CD4-positive, alpha-beta T cell treated with Interferon alpha-2 for 1 hour (primary cell): ENCODE measurements around the gene ADK.
"Not testable (repeated sequence)": the region's sequence is repeated elsewhere in the genome, so short reads cannot be mapped to it uniquely, and the experiment has no call there.

ENCODE experiments used
- DNase-seq, 2 donors: peaks; one replicate each; pipeline ENCODE4 v3.0.0-alpha.2; 2020 to 2022

The ADK gene

DNA sequence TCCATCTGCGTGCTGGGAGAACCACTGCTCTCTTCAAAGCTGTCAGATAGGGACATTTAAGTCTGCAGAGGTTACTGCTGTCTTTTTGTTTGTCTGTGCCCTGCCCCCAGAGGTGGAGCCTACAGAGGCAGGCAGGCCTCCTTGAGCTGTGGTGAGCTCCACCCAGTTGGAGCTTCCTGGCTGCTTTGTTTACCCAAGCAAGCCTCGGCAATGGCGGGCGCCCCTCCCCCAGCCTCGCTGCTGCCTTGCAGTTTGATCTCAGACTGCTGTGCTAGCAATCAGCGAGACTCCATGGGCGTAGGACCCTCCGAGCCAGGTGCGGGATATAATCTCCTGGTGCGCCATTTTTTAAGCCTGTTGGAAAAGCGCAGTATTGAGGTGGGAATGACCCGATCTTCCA is 422.5 kb downstream of the ADK start:
- peak in 1 of 2 donors; percentile 11 for DNase-seq

GRCh38 chr10:74575191-74575720 is 424.2 kb downstream of the ADK start:
- no peak for DNase-seq

- DNase-seq: no peak
Observed at GRCh38 chr10:74575912-74576311, 424.9 kb downstream of the ADK start.

- no peak for DNase-seq
Observed at GRCh38 chr10:74576586-74576985, 425.6 kb downstream of the ADK start.

DNA sequence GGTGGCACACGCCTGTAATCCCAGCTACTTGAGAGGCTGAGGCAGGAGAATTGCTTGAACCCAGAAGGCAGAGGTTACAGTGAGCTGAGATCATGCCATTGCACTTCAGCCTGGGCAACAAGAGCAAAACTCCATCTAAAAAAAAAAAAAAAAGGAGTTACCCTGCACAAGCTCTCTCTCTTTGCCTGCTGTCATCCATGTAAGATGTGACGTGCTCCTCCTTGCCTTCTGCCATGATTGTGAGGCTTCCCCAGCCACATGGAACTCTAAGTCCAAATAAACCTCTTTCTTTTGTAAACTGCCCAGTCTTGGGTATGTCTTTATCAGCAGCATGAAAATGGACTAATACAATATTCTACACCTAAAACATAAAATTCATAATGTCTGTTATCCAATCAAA is 429.4 kb downstream of the ADK start:
- DNase-seq: not testable (repeated sequence)

GRCh38 chr10:74582566-74582965 is 431.5 kb downstream of the ADK start:
- DNase-seq: no peak

- peak; percentile 30 to 83 for DNase-seq
Observed at GRCh38 chr10:74585231-74586087, 434.4 kb downstream of the ADK start.

- peak; percentile 43 to 81 for DNase-seq
Observed at GRCh38 chr10:74586088-74586585, 435.1 kb downstream of the ADK start.

DNA sequence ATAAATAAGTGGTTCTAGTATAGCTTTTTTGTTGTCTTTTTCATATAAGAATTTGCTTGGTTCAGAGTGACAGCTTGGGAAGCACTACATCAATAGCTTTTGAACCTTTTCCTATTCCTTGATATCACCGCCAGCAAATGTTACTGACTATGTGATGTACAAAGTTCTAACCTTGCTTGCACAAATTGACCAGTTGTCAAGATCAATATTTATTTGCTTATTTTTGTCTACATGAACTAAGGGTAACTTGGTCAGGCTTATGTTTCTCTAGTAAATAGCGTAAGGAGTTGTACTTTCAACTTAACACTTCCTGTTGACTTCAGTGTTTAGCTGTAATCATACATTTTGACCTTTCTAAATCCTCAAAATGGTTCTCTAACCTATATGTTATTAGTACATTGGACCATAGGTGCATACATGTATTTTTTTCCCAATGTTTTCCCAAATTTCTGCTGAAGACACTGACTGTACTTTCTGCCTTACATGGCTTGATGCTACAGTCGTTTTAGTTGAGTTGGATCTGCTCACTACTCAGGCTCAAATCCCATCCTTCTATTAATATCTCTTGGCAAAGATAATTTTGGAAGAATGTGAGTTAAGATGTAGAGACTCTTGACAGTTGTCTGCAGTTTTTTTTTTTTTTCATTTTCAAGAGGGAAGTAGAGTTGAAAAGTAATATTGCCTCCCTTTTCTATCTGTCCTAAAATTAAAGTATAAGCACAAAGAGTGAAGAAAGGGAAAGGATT is 436.3 kb downstream of the ADK start:
- DNase-seq: peak in 1 of 2 donors; percentile 10

DNA sequence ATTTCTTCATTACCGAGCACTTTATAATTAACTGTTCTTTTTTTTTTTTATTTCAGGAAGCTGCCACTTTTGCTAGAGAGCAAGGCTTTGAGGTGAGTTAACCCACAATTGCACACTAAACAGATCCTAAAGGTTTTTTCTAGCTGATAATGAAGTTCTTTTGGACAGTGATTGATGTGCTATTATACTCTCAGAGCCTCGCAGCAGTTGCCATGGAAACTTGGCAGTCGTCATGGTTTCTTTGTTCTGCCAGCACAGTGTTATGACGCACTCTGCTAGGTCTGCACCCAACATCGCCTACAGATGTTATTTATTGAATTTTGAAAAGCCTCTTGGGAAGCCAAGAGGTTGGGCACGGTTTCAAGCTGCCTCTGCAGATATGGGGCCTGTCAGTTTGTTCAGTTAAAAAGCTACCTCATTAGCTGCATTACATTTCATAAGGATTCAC is 438.2 kb downstream of the ADK start:
- DNase-seq: peak; percentile 91 to 93

- no peak for DNase-seq
Observed at GRCh38 chr10:74589851-74590250, 438.8 kb downstream of the ADK start.

- DNase-seq: no peak
Observed at GRCh38 chr10:74593470-74593869, 442.4 kb downstream of the ADK start.

- DNase-seq: no peak
Observed at GRCh38 chr10:74596713-74597112, 445.7 kb downstream of the ADK start.

- no peak for DNase-seq
Observed at GRCh38 chr10:74598891-74599566, 448.0 kb downstream of the ADK start.

- no peak for DNase-seq
Observed at GRCh38 chr10:74599672-74600071, 448.7 kb downstream of the ADK start.

DNA sequence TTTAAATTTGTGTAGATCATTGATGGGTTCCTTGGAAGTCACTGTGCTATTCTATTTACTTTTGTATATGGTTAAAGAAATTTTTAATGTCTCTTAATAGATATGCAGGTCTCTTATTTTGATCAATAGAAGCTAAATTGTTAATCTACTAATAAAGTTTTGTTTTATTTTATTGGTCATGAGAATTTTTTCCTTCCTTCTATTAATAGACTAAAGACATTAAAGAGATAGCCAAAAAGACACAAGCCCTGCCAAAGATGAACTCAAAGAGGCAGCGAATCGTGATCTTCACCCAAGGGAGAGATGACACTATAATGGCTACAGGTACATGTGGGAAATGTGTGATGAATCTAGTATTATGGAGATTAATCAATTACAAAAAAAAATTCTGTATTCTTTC is 449.1 kb downstream of the ADK start:
- no peak for DNase-seq

- DNase-seq: no peak
Observed at GRCh38 chr10:74602576-74602975, 451.6 kb downstream of the ADK start.

DNA sequence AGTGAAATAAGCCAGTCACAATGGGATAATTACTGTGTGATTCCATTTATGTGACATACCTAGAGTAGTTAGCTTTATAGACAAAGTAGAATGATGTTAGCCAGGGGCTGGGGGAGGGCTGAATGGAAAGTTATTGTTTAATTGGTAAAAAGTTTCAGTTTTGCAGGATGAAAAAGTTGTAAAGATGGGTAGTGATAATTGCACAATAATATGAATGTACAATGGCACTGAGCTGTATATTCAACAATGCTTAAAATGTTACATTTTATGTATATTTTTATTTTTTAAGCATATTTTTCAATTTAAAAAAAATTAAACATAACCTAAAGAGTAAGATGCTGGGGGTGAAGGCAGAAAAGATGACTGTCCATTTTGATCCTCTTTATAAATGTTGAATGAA is 459.3 kb downstream of the ADK start:
- no peak for DNase-seq

DNA sequence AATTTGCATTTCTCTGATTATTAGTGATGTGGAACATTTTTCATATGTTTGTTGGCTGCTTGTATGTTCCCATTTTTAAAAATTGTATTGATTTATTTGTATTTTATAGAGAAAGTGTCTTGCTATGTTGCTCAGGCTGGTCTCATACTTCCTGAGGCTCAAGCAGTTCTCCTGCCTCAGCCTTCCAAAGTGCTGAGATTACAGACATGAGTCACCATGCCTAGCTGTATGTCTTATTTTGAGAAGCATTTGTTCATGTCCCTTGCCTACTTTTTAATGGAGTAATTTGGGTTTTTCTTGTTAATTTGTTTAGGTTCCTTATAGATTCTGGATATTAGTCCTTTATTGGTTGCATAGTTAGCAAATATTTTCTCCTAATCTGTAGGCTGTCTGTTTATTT is 461.2 kb downstream of the ADK start:
- DNase-seq: no peak

DNA sequence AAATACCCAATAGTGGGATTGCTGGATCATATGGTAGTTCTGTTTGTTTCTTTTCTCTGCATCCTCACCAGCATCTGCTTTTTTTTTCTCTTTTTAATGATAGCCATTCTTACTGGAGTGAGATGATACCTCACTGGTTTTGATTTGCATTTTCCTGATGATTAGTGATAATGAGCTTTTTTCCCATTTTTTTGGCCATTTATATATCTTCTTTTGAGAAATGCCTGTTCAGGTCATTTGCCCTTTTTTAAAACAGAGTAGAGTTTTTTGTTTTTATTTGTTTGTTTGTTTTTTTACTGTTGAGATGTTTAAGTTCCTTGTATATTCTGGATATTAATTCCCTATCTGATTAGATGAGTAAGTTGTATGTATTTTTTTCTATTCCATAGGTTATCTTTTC is 469.6 kb downstream of the ADK start:
- DNase-seq: no peak

DNA sequence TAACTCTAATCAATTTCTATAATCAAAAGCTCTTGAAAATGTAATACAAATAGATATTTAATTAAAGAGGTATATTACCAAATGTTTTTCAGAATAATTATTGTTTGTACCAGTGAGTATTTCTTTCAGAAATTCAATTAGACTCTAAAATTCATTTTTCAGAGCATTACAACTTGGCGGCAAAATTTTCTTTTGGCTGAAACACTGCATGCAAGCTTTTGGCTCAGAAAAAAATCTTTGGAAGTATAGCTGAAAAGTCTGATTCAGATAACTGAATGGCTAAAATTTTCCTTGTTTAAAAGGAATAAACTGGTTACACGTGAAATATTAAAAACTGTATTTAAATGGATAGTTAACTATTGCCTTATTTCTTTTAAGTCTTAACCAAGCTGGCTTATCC is 472.8 kb downstream of the ADK start:
- no peak for DNase-seq

- no peak for DNase-seq
Observed at GRCh38 chr10:74624501-74624900, 473.5 kb downstream of the ADK start.

DNA sequence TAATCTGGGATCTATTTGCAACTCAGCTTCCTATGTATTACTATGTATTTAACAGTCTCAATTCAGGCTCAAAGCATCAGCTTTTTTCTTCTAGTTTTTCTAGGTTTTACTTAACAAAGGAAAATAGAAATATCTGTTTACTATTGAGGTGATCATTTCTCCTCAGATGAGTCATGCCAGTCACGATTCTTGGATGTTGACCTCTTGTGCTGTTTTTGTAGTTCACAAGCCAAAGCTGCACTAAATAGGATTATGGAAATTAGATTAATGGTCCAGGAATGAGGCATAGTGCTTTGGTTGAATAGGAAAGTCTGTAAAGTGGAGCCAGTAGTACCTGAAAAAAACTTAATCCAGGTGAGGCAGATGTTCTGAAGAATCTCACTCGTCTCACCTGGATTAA is 477.1 kb downstream of the ADK start:
- no peak for DNase-seq
